ENCODE measurements around the gene DNAJC13.
A peak's percentile ranks its signal among the peaks of the same experiment; 100 is the strongest.

The DNAJC13 gene

DNA sequence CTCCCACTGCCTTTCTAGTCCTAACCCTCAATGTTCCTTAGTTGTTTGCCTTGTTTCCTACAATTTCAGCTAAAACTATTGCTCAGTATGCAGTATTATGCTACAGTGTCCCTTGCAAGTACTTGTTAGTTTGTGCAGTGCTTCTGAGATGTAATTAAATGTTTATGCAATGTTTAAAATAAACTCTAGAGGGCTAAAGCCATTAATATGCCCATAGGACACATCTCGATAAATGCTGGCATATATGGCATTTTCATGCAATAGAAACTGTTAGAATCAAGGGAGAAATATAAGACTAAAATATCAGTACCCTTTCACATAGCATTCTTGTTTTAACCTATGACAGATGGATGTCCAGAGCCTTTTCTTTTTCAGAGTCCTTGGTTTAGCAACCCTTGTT is 120.0 kb downstream of the DNAJC13 start:
- DNase-seq (ENCODE audit: low read depth), result no peak
- TF ChIP-seq, protein P1, sequence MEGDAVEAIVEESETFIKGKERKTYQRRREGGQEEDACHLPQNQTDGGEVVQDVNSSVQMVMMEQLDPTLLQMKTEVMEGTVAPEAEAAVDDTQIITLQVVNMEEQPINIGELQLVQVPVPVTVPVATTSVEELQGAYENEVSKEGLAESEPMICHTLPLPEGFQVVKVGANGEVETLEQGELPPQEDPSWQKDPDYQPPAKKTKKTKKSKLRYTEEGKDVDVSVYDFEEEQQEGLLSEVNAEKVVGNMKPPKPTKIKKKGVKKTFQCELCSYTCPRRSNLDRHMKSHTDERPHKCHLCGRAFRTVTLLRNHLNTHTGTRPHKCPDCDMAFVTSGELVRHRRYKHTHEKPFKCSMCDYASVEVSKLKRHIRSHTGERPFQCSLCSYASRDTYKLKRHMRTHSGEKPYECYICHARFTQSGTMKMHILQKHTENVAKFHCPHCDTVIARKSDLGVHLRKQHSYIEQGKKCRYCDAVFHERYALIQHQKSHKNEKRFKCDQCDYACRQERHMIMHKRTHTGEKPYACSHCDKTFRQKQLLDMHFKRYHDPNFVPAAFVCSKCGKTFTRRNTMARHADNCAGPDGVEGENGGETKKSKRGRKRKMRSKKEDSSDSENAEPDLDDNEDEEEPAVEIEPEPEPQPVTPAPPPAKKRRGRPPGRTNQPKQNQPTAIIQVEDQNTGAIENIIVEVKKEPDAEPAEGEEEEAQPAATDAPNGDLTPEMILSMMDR (conservative IDR thresholded peaks at IDR 0.05; ENCODE audit: control insufficient read depth, insufficient read depth, low read depth, low read length), result peak; percentile 12
- H3K4me3 ChIP-seq (ENCODE audit: control insufficient read depth, low read depth, low read length), result no peak overlapping the region

DNA sequence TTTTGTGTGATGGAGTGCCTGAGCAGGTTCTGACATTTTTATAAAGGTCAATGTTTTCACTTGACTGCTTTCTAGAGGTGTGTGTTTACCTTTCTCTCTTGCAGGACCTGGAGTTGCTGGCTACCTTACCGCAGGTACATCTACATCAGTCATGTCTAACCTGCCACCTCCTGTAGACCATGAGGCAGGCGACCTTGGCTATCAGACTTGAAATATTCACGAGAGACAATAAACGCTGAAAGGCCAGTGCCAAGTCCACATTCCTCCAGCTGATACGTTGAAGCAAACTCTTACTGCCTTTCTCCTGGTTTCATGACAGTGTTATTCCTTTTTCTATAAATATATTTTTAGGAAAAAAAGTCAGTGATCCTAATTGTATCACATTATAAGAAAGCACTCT is 120.8 kb downstream of the DNAJC13 start:
- no peak overlapping the region for H3K4me3 ChIP-seq (ENCODE audit: control insufficient read depth, low read depth, low read length)
- DNase-seq (ENCODE audit: low read depth), result no peak

DNA sequence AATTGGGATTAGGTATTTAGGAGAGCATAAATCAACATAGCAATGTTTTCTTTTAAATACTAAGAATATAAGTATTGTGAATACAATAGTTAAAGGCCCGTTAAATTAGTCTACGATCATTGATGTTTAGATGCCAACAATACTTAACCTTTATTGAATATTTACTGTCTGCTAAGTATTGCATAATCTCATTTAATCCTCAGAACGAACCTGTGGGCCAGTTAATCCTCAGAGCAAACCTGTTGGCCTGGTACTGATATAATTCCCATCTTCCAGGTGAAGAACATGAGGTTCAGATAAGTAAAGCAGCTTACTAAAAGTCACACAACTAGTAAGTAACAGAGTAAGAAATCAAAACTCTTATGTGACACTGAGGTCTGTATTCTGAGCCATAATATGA is 122.4 kb downstream of the DNAJC13 start:
- H3K4me3 ChIP-seq (ENCODE audit: control insufficient read depth, low read depth, low read length), result no peak overlapping the region
- TF ChIP-seq, protein P1 (conservative IDR thresholded peaks at IDR 0.05; ENCODE audit: control insufficient read depth, insufficient read depth, low read depth, low read length), result no peak
- DNase-seq (ENCODE audit: low read depth), result no peak

More for the DNA sequence above, 120.8 kb downstream of the DNAJC13 start:
- TF ChIP-seq, protein P1 (conservative IDR thresholded peaks at IDR 0.05; ENCODE audit: control insufficient read depth, insufficient read depth, low read depth, low read length), result no peak

DNA sequence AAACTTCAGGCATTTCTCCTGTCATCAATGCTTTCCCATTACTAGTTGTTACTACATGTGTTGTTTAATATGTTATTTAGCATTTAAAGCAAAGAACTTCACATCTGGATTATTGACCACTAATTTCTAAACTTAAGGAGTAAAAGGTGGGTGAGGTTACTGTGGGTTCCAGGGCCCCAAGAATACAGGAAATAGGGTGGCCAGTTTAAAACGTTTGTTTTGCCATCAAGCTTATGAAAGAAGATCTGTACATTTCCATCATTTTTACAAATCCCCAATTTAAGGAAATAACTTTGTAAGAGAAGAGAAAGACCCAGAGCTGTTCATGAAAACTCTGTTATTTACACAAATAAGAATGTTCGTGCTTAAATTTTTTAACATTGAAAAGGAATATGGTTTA is 125.3 kb downstream of the DNAJC13 start:
- H3K4me3 ChIP-seq (ENCODE audit: control insufficient read depth, low read depth, low read length), result no peak overlapping the region
- DNase-seq (ENCODE audit: low read depth), result no peak
- TF ChIP-seq, protein P1 (conservative IDR thresholded peaks at IDR 0.05; ENCODE audit: control insufficient read depth, insufficient read depth, low read depth, low read length), result no peak

DNA sequence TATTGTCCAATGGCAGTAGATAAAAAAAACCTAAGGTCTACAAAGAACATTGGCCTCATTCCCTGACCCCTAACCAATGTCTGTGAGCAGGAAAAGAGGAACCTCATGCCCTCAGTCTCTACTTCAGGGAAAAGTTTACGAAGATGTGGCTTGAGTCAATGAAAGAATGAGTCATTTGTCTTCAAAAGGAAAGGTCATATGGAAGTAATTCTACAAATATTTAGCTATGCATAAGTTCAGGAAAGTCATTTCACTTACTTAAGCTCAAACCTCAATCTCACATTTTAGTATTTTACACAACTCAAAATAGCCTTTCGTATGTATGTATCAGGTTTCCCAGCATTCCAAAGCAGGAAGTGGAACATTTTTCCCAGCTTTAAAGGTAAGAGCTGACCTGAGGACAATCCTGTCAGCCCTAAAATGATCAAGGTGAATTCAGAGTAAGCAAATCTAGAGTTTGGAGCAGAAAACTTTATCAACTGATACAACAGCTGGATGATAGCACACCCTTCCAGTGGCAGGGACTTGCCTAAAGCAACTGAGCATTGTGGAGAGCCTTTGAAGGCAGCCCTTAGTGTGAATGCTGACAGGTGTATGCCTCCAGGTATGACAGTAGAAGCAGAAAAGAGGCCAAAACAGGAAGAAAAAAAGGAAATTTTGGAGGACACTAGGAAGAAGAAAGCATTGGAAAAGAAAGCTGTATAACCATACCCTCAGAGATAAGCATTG is 125.9 kb downstream of the DNAJC13 start:
- no peak overlapping the region for H3K4me3 ChIP-seq (ENCODE audit: control insufficient read depth, low read depth, low read length)
- peak; percentile 97 for DNase-seq (ENCODE audit: low read depth)
- TF ChIP-seq, protein P1 (conservative IDR thresholded peaks at IDR 0.05; ENCODE audit: control insufficient read depth, insufficient read depth, low read depth, low read length), result no peak

DNA sequence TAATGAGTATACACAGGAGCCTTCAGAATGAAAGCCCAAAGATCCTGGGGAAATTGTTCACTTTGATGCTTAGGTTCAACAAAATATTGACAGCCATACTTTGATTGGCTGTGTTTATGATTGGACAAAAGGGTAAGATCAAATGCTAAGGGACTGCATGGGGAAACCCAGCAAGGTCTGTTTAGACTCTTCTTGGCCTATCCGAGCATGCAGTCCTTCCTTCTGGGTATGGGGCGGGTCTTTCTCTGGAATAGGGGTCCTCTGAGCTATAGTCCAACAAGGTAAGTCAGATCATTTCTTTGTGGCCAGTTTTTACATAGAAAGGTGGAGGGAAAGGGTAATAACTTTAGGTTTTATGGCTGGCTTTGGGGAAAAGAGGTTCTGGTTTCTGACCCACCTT is 126.8 kb downstream of the DNAJC13 start:
- TF ChIP-seq, protein P1 (conservative IDR thresholded peaks at IDR 0.05; ENCODE audit: control insufficient read depth, insufficient read depth, low read depth, low read length), result no peak
- H3K4me3 ChIP-seq (ENCODE audit: control insufficient read depth, low read depth, low read length), result no peak overlapping the region
- DNase-seq (ENCODE audit: low read depth), result no peak
